Stomach smooth muscle (tissue), 2 donors: ENCODE data around the gene SULT2B1.

Experiments used
- H3K27ac ChIP-seq: one replicate; pipeline ENCODE4 v1.7.0; 2013; ENCODE audit warnings: mild to moderate bottlenecking, low read length, inconsistent platforms
- H3K27me3 ChIP-seq, 2 donors: one replicate each; pipeline ENCODE4 v1.7.0; 2013; ENCODE audit warnings: low read length in 2 of 2; ENCODE audit not compliant: insufficient read depth in 2 of 2, control insufficient read depth in 1 of 2
- H3K36me3 ChIP-seq, 2 donors: one replicate each; pipeline ENCODE4 v1.7.0; 2013; ENCODE audit warnings: low read length in 2 of 2; ENCODE audit not compliant: control insufficient read depth in 2 of 2, insufficient read depth in 2 of 2
- H3K4me1 ChIP-seq: one replicate; pipeline ENCODE4 v1.7.0; 2013; ENCODE audit warnings: low read length; ENCODE audit not compliant: control insufficient read depth, insufficient read depth
- H3K4me3 ChIP-seq, 2 donors: one replicate each; pipeline ENCODE4 v1.7.0; 2013; ENCODE audit warnings: low read length in 2 of 2
- H3K9ac ChIP-seq, 2 donors: one replicate each; pipeline ENCODE4 v1.7.0; 2013; ENCODE audit warnings: low read length in 2 of 2, mild to moderate bottlenecking in 1 of 2
- H3K9me3 ChIP-seq, 2 donors: one replicate each; pipeline ENCODE4 v1.7.0; 2013; ENCODE audit warnings: low read length in 2 of 2; ENCODE audit not compliant: control insufficient read depth in 2 of 2
- donor health status: healthy.
- donor health status: Pancreatic carcinoma.

The SULT2B1 gene

GRCh38 chr19:48615231-48616040 lies 63.5 kb downstream of the SULT2B1 start:
- no peak overlapping the region for H3K27ac ChIP-seq
- no peak overlapping the region for H3K4me3 ChIP-seq

GRCh38 chr19:48616041-48616436 lies 64.1 kb downstream of the SULT2B1 start:
- H3K36me3 ChIP-seq = peaks cover 21 to 23% of the 10 kb centered on the region in 2 donors
- no peak overlapping the region for H3K4me3 ChIP-seq
- no peaks in the 10 kb centered on the region for H3K27me3 ChIP-seq
- H3K27ac ChIP-seq = no peak overlapping the region
- no peaks in the 10 kb centered on the region for H3K9me3 ChIP-seq
- no peak overlapping the region for H3K9ac ChIP-seq
- H3K4me1 ChIP-seq = peaks cover 33% of the 10 kb centered on the region

More at GRCh38 chr19:48615231-48616040, 63.5 kb downstream of the SULT2B1 start:
- Histone ChIP-seq H3K36me3 (peaks cover 21 to 23% of the 10 kb centered on the region in 2 donors), H3K9me3 (no peaks in the 10 kb centered on the region), H3K9ac (no peak overlapping the region), H3K4me1 (peaks cover 33% of the 10 kb centered on the region), H3K27me3 (no peaks in the 10 kb centered on the region)

- no peaks in the 10 kb centered on the region for H3K9me3 ChIP-seq
- H3K27ac ChIP-seq = no peak overlapping the region
- no peak overlapping the region for H3K9ac ChIP-seq
- peaks cover 33% of the 10 kb centered on the region for H3K4me1 ChIP-seq
- H3K27me3 ChIP-seq = no peaks in the 10 kb centered on the region
- peaks cover 21 to 23% of the 10 kb centered on the region in 2 donors for H3K36me3 ChIP-seq
- no peak overlapping the region for H3K4me3 ChIP-seq
Observed at GRCh38 chr19:48616491-48617056, 64.6 kb downstream of the SULT2B1 start.

- no peaks in the 10 kb centered on the region for H3K27me3 ChIP-seq
- no peak overlapping the region for H3K27ac ChIP-seq
- H3K9me3 ChIP-seq = no peaks in the 10 kb centered on the region
- peak overlapping the region; percentile 95 to 99 for H3K9ac ChIP-seq
- peaks cover 33% of the 10 kb centered on the region for H3K4me1 ChIP-seq
- peaks cover 21 to 23% of the 10 kb centered on the region in 2 donors for H3K36me3 ChIP-seq
- H3K4me3 ChIP-seq = peak overlapping the region; percentile 96 to 98
Observed at GRCh38 chr19:48617146-48617937, 65.4 kb downstream of the SULT2B1 start.

- Histone ChIP-seq H3K36me3 (peaks cover 21 to 23% of the 10 kb centered on the region in 2 donors), H3K9ac (peak overlapping the region; percentile 95 to 99), H3K4me3 (peak overlapping the region; percentile 96 to 98), H3K27me3 (no peaks in the 10 kb centered on the region), H3K4me1 (peaks cover 39% of the 10 kb centered on the region), H3K27ac (peak overlapping the region; percentile 85), H3K9me3 (no peaks in the 10 kb centered on the region)
Observed at GRCh38 chr19:48618278-48618915, 66.4 kb downstream of the SULT2B1 start.

- H3K27me3 ChIP-seq = no peaks in the 10 kb centered on the region
Observed at GRCh38 chr19:48618916-48619691, 67.1 kb downstream of the SULT2B1 start, which contains the start of the genes RPL18 and SPHK2. TSS of gene RPL18 (minus strand) at chr19:48619178. CDS start at chr19:48619143, 35 bp downstream. TSS of gene SPHK2 (plus strand) at chr19:48619506. CDS start at chr19:48620515, 1,009 bp downstream.

GRCh38 chr19:48619692-48620585 lies 68.0 kb downstream of the SULT2B1 start:
- H3K9me3 ChIP-seq = no peaks in the 10 kb centered on the region

More at GRCh38 chr19:48618916-48619691, 67.1 kb downstream of the SULT2B1 start, which contains the start of the genes RPL18 and SPHK2:
- peaks cover 46% of the 10 kb centered on the region for H3K4me1 ChIP-seq
- peak within 1 kb of the TSS; percentile 95 to 99 for H3K9ac ChIP-seq
- H3K9me3 ChIP-seq = no peaks in the 10 kb centered on the region
- H3K27ac ChIP-seq = peak within 1 kb of the TSS; percentile 94
- peaks cover 21 to 23% of the 10 kb centered on the region in 2 donors for H3K36me3 ChIP-seq
- peak within 1 kb of the TSS; percentile 96 to 98 for H3K4me3 ChIP-seq

GRCh38 chr19:48623556-48624066 lies 71.6 kb downstream of the SULT2B1 start:
- Histone ChIP-seq H3K9ac (peak overlapping the region; percentile 47 to 80), H3K36me3 (no peaks in the 10 kb centered on the region), H3K27me3 (no peaks in the 10 kb centered on the region), H3K27ac (peak overlapping the region; percentile 85), H3K4me3 (peak overlapping the region; percentile 47 to 75), H3K4me1 (peaks cover 33% of the 10 kb centered on the region), H3K9me3 (no peaks in the 10 kb centered on the region)

More at GRCh38 chr19:48619692-48620585, 68.0 kb downstream of the SULT2B1 start:
- Histone ChIP-seq H3K4me1 (peaks cover 54% of the 10 kb centered on the region), H3K27ac (peak overlapping the region; percentile 94), H3K36me3 (peaks cover 21 to 23% of the 10 kb centered on the region in 2 donors), H3K9ac (peak overlapping the region; percentile 93 to 94), H3K27me3 (no peaks in the 10 kb centered on the region), H3K4me3 (peak overlapping the region; percentile 83 to 96)
